ENCODE data around the gene OR4N5. TPM values are rescaled to one million over a fixed set of nuclear protein-coding genes. Genes with fewer than 3 reads are reported as not detected.

OR4N5 gene
- polyA plus RNA-seq, 1 experiment: not detected

DNA sequence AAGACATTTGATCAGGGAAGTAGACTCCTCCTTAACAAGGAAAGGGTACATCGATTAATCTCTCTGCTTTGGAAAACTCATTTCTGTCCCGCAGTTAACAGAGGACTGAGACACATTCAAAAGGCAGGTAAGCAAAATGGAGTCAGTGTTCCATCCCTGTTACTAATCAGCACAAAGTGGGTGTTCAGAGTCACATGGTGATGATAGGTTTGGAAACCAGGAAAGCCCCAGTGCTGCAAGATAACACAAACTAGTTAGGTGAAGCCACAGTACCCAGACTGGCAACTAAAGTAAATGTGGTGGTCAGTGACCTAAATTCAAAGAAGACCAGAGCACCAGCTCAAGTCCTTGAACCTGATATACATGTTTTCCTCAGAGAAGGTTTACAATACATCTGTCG is 26.3 kb upstream of the OR4N5 start:
- Histone ChIP-seq H3K27ac (ENCODE audit: low read depth, low read length) (no peak overlapping the region), H3K4me3 (ENCODE audit: low read depth, low read length) (no peak overlapping the region), H3K9me3 (ENCODE audit: control insufficient read depth, insufficient read depth, low read length) (no peaks in the 10 kb centered on the region), H3K27me3 (ENCODE audit: control insufficient read depth, insufficient read depth, low read length) (no peaks in the 10 kb centered on the region)
- no peak for DNase-seq (ENCODE audit: low read depth, low spot score)
- TF ChIP-seq, protein P1, sequence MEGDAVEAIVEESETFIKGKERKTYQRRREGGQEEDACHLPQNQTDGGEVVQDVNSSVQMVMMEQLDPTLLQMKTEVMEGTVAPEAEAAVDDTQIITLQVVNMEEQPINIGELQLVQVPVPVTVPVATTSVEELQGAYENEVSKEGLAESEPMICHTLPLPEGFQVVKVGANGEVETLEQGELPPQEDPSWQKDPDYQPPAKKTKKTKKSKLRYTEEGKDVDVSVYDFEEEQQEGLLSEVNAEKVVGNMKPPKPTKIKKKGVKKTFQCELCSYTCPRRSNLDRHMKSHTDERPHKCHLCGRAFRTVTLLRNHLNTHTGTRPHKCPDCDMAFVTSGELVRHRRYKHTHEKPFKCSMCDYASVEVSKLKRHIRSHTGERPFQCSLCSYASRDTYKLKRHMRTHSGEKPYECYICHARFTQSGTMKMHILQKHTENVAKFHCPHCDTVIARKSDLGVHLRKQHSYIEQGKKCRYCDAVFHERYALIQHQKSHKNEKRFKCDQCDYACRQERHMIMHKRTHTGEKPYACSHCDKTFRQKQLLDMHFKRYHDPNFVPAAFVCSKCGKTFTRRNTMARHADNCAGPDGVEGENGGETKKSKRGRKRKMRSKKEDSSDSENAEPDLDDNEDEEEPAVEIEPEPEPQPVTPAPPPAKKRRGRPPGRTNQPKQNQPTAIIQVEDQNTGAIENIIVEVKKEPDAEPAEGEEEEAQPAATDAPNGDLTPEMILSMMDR (IDR thresholded peaks at IDR 0.05; ENCODE audit: low read depth, low read length): no peak
- POLR2A ChIA-PET: no interaction called here
- CTCF ChIA-PET: no interaction called here

DNA sequence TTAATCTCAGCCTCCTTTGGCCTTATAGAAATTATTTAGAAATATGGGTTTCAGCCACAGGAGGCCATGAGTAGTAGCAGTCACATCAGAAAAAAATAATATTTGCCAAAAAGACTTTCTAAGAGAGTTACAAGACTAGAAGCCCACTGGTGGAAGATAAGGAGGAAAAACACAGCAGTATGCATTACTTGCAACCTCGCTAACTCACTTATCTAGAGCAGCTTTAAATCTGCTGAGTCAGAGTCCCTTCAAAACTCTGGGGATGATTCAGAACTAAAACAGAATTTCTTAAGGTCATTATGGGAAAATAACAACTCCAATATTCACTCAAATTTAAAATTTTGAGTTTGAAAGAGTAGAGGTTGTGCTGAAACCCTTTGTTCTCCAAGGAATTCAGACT is 21.9 kb upstream of the OR4N5 start:
- no peak for DNase-seq (ENCODE audit: low read depth, low spot score)
- Histone ChIP-seq H3K9me3 (ENCODE audit: control insufficient read depth, insufficient read depth, low read length) (peaks cover 11% of the 10 kb centered on the region; the same call in 1 of the 2 replicates), H3K27me3 (ENCODE audit: control insufficient read depth, insufficient read depth, low read length) (no peaks in the 10 kb centered on the region), H3K4me3 (ENCODE audit: low read depth, low read length) (no peak overlapping the region), H3K27ac (ENCODE audit: low read depth, low read length) (no peak overlapping the region)
- TF ChIP-seq, protein P1 (IDR thresholded peaks at IDR 0.05; ENCODE audit: low read depth, low read length): no peak
- CTCF ChIA-PET: interaction anchor here (0.6 kb wide), 1 partner anchor 49 kb away, joined by 3 read pairs; no protein-coding TSS in a partner anchor
- POLR2A ChIA-PET: no interaction called here

GRCh38 chr14:20118795-20119194 is 19.8 kb upstream of the OR4N5 start:
- Histone ChIP-seq H3K9me3 (ENCODE audit: control insufficient read depth, insufficient read depth, low read length) (peaks cover 11% of the 10 kb centered on the region; the same call in 1 of the 2 replicates), H3K27me3 (ENCODE audit: control insufficient read depth, insufficient read depth, low read length) (no peaks in the 10 kb centered on the region), H3K27ac (ENCODE audit: low read depth, low read length) (no peak overlapping the region), H3K4me3 (ENCODE audit: low read depth, low read length) (no peak overlapping the region)
- ChIA-PET CTCF (no interaction called here), POLR2A (no interaction called here)
- no peak for DNase-seq (ENCODE audit: low read depth, low spot score)
- TF ChIP-seq, protein P1 (IDR thresholded peaks at IDR 0.05; ENCODE audit: low read depth, low read length): no peak

GRCh38 chr14:20143911-20144310 is 5.3 kb downstream of the OR4N5 start:
- Histone ChIP-seq H3K27ac (ENCODE audit: low read depth, low read length) (no peak overlapping the region), H3K4me3 (ENCODE audit: low read depth, low read length) (no peak overlapping the region), H3K27me3 (ENCODE audit: control insufficient read depth, insufficient read depth, low read length) (no peaks in the 10 kb centered on the region), H3K9me3 (ENCODE audit: control insufficient read depth, insufficient read depth, low read length) (peaks cover 6% of the 10 kb centered on the region; the same call in 1 of the 2 replicates)
- TF ChIP-seq, protein P1 (IDR thresholded peaks at IDR 0.05; ENCODE audit: low read depth, low read length): no peak
- CTCF ChIA-PET: no interaction called here
- POLR2A ChIA-PET: no interaction called here
- DNase-seq (ENCODE audit: low read depth, low spot score): no peak

- Histone ChIP-seq H3K27me3 (ENCODE audit: control insufficient read depth, insufficient read depth, low read length) (no peaks in the 10 kb centered on the region), H3K9me3 (ENCODE audit: control insufficient read depth, insufficient read depth, low read length) (peaks cover 9% of the 10 kb centered on the region; the same call in 1 of the 2 replicates), H3K4me3 (ENCODE audit: low read depth, low read length) (no peak overlapping the region), H3K27ac (ENCODE audit: low read depth, low read length) (no peak overlapping the region)
- CTCF ChIA-PET: no interaction called here
- no peak for DNase-seq (ENCODE audit: low read depth, low spot score)
- POLR2A ChIA-PET: no interaction called here
- TF ChIP-seq, protein P1 (IDR thresholded peaks at IDR 0.05; ENCODE audit: low read depth, low read length): no peak
Observed at GRCh38 chr14:20144820-20145219, 6.2 kb downstream of the OR4N5 start.

All from AG04450 (cell line).